HCT116 (cell line): Measurements from ENCODE around the gene MCC. TPM values are rescaled to one million over a fixed set of nuclear protein-coding genes. Genes with fewer than 3 reads are reported as not detected.

Experiments
- ATAC-seq: fragments of 200-7000 bp; cut with Tn5 transposase; 2 replicates; pipeline ENCODE4 v1.9.1; 2020; ENCODE audit warnings: mild to moderate bottlenecking, moderate library complexity
- BruUV-seq: library from RNA; stranded (reverse); fragments of 400-500 nt; replicated peaks from 2 replicates; lab custom pipeline; 2021; lab: Mats Ljungman, UMichigan
- CTCF ChIA-PET: fragments of 300-600 bp; sonication (Branson Sonifier 250); formaldehyde crosslinking; loops from one replicate; lab custom pipeline; 2021; ENCODE audit warnings: antibody characterized with exemption; lab: Charles Lee
- POLR2A ChIA-PET: fragments of 300-600, 350-600 bp; sonication (Branson Sonifier 250); formaldehyde crosslinking; loops from one replicate; lab custom pipeline; 2021; ENCODE audit warnings: antibody characterized with exemption; lab: Charles Lee
- RAD21 ChIA-PET, 2 experiments: fragments of 300-600 bp; sonication (Branson Sonifier 250); formaldehyde crosslinking; loops; one replicate each; lab custom pipeline; 2023; ENCODE audit warnings: low total read pairs in 2 of 2; ENCODE audit not compliant: uncharacterized antibody in 2 of 2, unreplicated experiment in 2 of 2, low non-redundant PET in 1 of 2; lab: Charles Lee
- DNase-seq: peaks from one replicate; pipeline ENCODE4 v3.0.0-alpha.2; 2010; ENCODE audit warnings: low read depth, low spot score
- H2AFZ ChIP-seq: fragments of 200-600 bp; shearing (Covaris generic), sonication (generic); 2 replicates; pipeline ENCODE4 v1.6.1; 2017; ENCODE audit warnings: low read depth, mixed run types, mixed read lengths, antibody characterized with exemption, low read length; ENCODE audit not compliant: poor library complexity, severe bottlenecking
- H3K27ac ChIP-seq: 2 replicates; pipeline ENCODE4 v1.5.1; 2012; ENCODE audit warnings: low read depth, low read length
- H3K27me3 ChIP-seq: fragments of 200-600 bp; sonication (generic); 2 replicates; pipeline ENCODE4 v1.6.1; 2016; ENCODE audit warnings: mixed run types, low read length, mixed read lengths; ENCODE audit not compliant: insufficient read depth
- H3K36me3 ChIP-seq, 2 experiments: fragments of 200-500 bp in 1 of 2; fragments of 200-600 bp in 1 of 2; sonication (Bioruptor generic) in 1 of 2; sonication (generic) in 1 of 2; 2 replicates each; pipeline versions ENCODE4 v1.5.1 to v1.6.1; 2014 to 2016; ENCODE audit warnings: low read length in 2 of 2, inconsistent platforms in 1 of 2, mixed read lengths in 1 of 2, mixed run types in 1 of 2; ENCODE audit not compliant: insufficient read depth in 2 of 2, control insufficient read depth in 1 of 2
- H3K4me1 ChIP-seq, 2 experiments: fragments of 200-600 bp in 1 of 2; sonication (generic) in 1 of 2; 2 replicates each; pipeline versions ENCODE4 v1.5.1 to v1.6.1; 2012 to 2017; ENCODE audit warnings: low read length in 2 of 2, inconsistent platforms in 1 of 2, mild to moderate bottlenecking in 1 of 2, mixed read lengths in 1 of 2, mixed run types in 1 of 2, moderate library complexity in 1 of 2; ENCODE audit not compliant: insufficient read depth in 2 of 2, control insufficient read depth in 1 of 2
- H3K4me2 ChIP-seq: fragments of 200-600 bp; sonication (generic); 2 replicates; pipeline ENCODE4 v1.6.1; 2017; ENCODE audit warnings: mixed run types, low read length, mixed read lengths
- H3K4me3 ChIP-seq, 2 experiments: fragments of 200-600 bp in 1 of 2; sonication (generic) in 1 of 2; replicated peaks in 1 of 2; 2 replicates each; pipeline ENCODE4 v1.5.1; 2011 to 2016; ENCODE audit warnings: low read length in 2 of 2, control low read depth in 1 of 2, low read depth in 1 of 2, mild to moderate bottlenecking in 1 of 2, mixed read lengths in 1 of 2, mixed run types in 1 of 2
- H3K79me2 ChIP-seq: fragments of 200-600 bp; sonication (generic); 2 replicates; pipeline ENCODE4 v1.6.1; 2017; ENCODE audit warnings: mild to moderate bottlenecking, mixed run types, low read length, moderate library complexity, mixed read lengths; ENCODE audit not compliant: insufficient read depth
- H3K9ac ChIP-seq: fragments of 200-600 bp; sonication (generic); 2 replicates; pipeline ENCODE4 v1.6.1; 2016; ENCODE audit warnings: low read length, mixed read lengths
- H3K9me2 ChIP-seq: fragments of 200-600 bp; sonication (generic), shearing (Covaris generic); 2 replicates; pipeline ENCODE4 v1.6.1; 2017; ENCODE audit warnings: mixed run types, mild to moderate bottlenecking, moderate library complexity; ENCODE audit not compliant: insufficient read depth
- H3K9me3 ChIP-seq, 2 experiments: fragments of 200-500 bp in 1 of 2; fragments of 200-600 bp in 1 of 2; sonication (Bioruptor generic) in 1 of 2; sonication (generic) in 1 of 2; 2 replicates each; pipeline ENCODE4 v1.6.1; 2014 to 2017; ENCODE audit warnings: low read length in 2 of 2, mixed read lengths in 2 of 2, inconsistent platforms in 1 of 2, low read depth in 1 of 2, mild to moderate bottlenecking in 1 of 2, mixed run types in 1 of 2, moderate library complexity in 1 of 2; ENCODE audit not compliant: control insufficient read depth in 1 of 2, insufficient read depth in 1 of 2
- H4K20me1 ChIP-seq: fragments of 200-600 bp; sonication (generic), shearing (Covaris generic); 2 replicates; pipeline ENCODE4 v1.6.1; 2017; ENCODE audit warnings: mixed run types, mild to moderate bottlenecking, moderate library complexity; ENCODE audit not compliant: insufficient read depth
- CTCF ChIP-seq, 3 experiments: fragments of 200-600 bp in 1 of 3; sonication (generic) in 1 of 3; IDR thresholded peaks in 2 of 3; conservative IDR thresholded peaks in 1 of 3; 2 replicates each; pipeline ENCODE4 v1.5.1; 2012 to 2017; ENCODE audit warnings: low read depth in 2 of 3, low read length in 2 of 3, antibody characterized with exemption in 1 of 3, borderline replicate concordance in 1 of 3, control low read depth in 1 of 3, mild to moderate bottlenecking in 1 of 3, mixed read lengths in 1 of 3, mixed run types in 1 of 3, moderate library complexity in 1 of 3; ENCODE audit not compliant: insufficient read depth in 1 of 3
- EGR1 ChIP-seq: IDR thresholded peaks from 2 replicates; pipeline ENCODE4 v1.6.1; 2012; ENCODE audit warnings: low read depth
- ELF1 ChIP-seq: IDR thresholded peaks from 2 replicates; pipeline ENCODE4 v1.6.1; 2012; ENCODE audit warnings: low read depth, borderline replicate concordance
- FOSL1 ChIP-seq: IDR thresholded peaks from 2 replicates; pipeline ENCODE4 v1.6.1; 2012; ENCODE audit warnings: low read depth
- JUND ChIP-seq: IDR thresholded peaks from 2 replicates; pipeline ENCODE4 v1.6.1; 2012
- POLR2A ChIP-seq: IDR thresholded peaks from 2 replicates; pipeline ENCODE4 v1.7.0; 2011; ENCODE audit warnings: borderline replicate concordance; ENCODE audit not compliant: insufficient read depth, insufficient read length; ENCODE audit errors: extremely low read depth
- POLR2AphosphoS5 ChIP-seq: IDR thresholded peaks from 2 replicates; pipeline ENCODE4 v1.6.1; 2011; ENCODE audit warnings: mild to moderate bottlenecking, low read depth, low read length, moderate library complexity
- TCF7L2 ChIP-seq: IDR thresholded peaks from 2 replicates; pipeline ENCODE4 v1.7.0; 2011; ENCODE audit warnings: borderline replicate concordance, inconsistent platforms; ENCODE audit not compliant: insufficient read depth, insufficient read length; ENCODE audit errors: extremely low read depth
- ZFX ChIP-seq: fragments of 450-650 bp; IDR thresholded peaks from 2 replicates; pipeline ENCODE4 v1.6.1; 2017
- intact Hi-C: fragments of 100-400 bp; cut with micrococcal nuclease; formaldehyde crosslinking; loops from 2 replicates; pipeline ENCODE4 v1.10.0; 2022
- total RNA-seq: library from RNA; stranded (reverse); gene quantifications from one replicate; pipeline ENCODE4 v1.2.1, GENCODE V29; 2021; ENCODE audit not compliant: unreplicated experiment
- TF ChIP-seq, protein P1 (sequence below): IDR thresholded peaks from 2 replicates; pipeline ENCODE4 v1.6.1; 2012

Gene MCC
- total RNA-seq, 1 experiment from 2014 or later: 20.1 TPM

DNA sequence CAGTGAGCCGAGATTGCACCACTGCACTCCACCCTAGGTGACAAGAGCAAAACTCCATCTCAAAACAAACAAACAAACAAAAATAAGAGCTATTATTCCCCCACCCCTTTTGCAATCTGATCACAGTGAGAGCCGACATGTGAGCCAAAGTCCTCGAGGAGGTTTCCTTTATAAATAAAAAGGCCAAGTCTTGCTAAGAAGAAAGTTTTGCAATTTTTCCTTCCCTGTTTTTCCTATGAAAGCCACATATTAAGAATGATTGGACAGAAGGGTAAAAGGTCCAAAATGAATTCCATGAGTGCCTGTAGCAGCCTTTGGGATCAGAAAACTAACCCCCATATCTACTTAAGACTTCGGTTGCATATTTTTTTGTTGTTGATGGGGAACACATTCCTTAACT is 233.1 kb downstream of the MCC start:
- H3K27me3 ChIP-seq: no peaks in the 10 kb centered on the region
- intact Hi-C loops: no loop called here
- no peak overlapping the region for H3K4me3 ChIP-seq
- no peak overlapping the region for H2AFZ ChIP-seq
- no peak for TF ChIP-seq ELF1
- no peak for TF ChIP-seq POLR2AphosphoS5
- TF ChIP-seq ZFX: no peak
- no peak for TF ChIP-seq FOSL1
- no peaks in the 10 kb centered on the region for H4K20me1 ChIP-seq
- peaks cover 7 to 17% of the 10 kb centered on the region in 2 experiments; a peak in 3 of 4 replicates for H3K4me1 ChIP-seq
- H3K79me2 ChIP-seq: no peaks in the 10 kb centered on the region
- no peak overlapping the region for H3K4me2 ChIP-seq
- ATAC-seq (no peak), DNase-seq (no peak)
- no peaks in the 10 kb centered on the region for H3K36me3 ChIP-seq
- no peaks in the 10 kb centered on the region for H3K9me3 ChIP-seq
- no peak overlapping the region for H3K9ac ChIP-seq
- BruUV-seq: no TSS peak
- ChIA-PET CTCF (no interaction called here), RAD21 (no interaction called here), POLR2A (no interaction called here)
- H3K27ac ChIP-seq: no peak overlapping the region
- H3K9me2 ChIP-seq: no peaks in the 10 kb centered on the region

DNA sequence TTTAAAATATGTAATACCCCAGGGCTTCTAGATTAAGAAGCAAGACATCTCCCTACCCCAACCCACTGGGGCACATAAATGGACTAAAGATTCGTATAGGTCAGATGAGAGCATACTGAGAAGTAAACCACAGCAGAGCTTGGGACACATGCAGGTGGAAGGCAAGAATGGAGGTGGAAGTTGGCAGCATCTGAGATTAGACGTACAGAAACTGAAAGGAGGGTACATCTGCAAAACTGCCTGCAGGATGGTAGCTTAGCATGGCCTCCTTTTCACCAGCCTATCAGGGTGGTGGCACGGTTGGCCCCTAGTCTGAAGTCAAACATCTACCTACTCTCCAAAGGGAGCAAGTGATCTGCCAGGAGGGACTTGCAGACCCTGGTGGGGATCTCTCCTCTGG is 235.2 kb downstream of the MCC start:
- ChIA-PET CTCF (no interaction called here), POLR2A (interaction anchor here (1.1 kb wide), 1 partner anchor 17 kb away, joined by 3 read pairs; no protein-coding TSS in a partner anchor), RAD21 (no interaction called here)
- Histone ChIP-seq H3K36me3 (no peaks in the 10 kb centered on the region), H3K9me3 (no peaks in the 10 kb centered on the region), H3K4me1 (peaks cover 8 to 20% of the 10 kb centered on the region in 2 experiments; a peak in 3 of 4 replicates), H3K9me2 (no peaks in the 10 kb centered on the region), H2AFZ (no peak overlapping the region), H3K27me3 (no peaks in the 10 kb centered on the region), H4K20me1 (no peaks in the 10 kb centered on the region), H3K27ac (no peak overlapping the region)
- intact Hi-C loops: no loop called here
- DNase-seq: no peak
- ATAC-seq: no peak
- no peak for TF ChIP-seq POLR2A
- no peak for TF ChIP-seq CTCF (IDR thresholded peaks at IDR 0.05 in 2 of 3, conservative IDR thresholded peaks at IDR 0.05 in 1 of 3; ENCODE audit: borderline replicate concordance in 1 of 3, insufficient read depth in 1 of 3, low read depth in 2 of 3, low read length in 2 of 3)
- no peak for TF ChIP-seq JUND
- TF ChIP-seq, protein P1, sequence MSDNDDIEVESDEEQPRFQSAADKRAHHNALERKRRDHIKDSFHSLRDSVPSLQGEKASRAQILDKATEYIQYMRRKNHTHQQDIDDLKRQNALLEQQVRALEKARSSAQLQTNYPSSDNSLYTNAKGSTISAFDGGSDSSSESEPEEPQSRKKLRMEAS: no peak
- no peak for TF ChIP-seq TCF7L2
- no peak for TF ChIP-seq EGR1
- no peak for TF ChIP-seq POLR2AphosphoS5
- TF ChIP-seq, all 23 proteins: peak for 0
- no peaks in the 10 kb centered on the region for H3K79me2 ChIP-seq
- no peak overlapping the region for H3K4me3 ChIP-seq
- no peak overlapping the region for H3K4me2 ChIP-seq
- H3K9ac ChIP-seq: no peak overlapping the region
- no TSS peak for BruUV-seq
